H9 (cell line): ENCODE data around the gene WNT3A. TPM values are rescaled to one million over a fixed set of nuclear protein-coding genes. Genes with fewer than 3 reads are reported as not detected.

Experiments
- DNase-seq: peaks from one replicate; pipeline ENCODE4 v3.0.0-alpha.2; 2017
- H2AFZ ChIP-seq: one replicate; pipeline ENCODE4 v1.6.1; 2013; ENCODE audit warnings: mild to moderate bottlenecking, low read length, control low read depth, moderate library complexity
- H2AK5ac ChIP-seq: 2 replicates; pipeline ENCODE4 v1.6.1; 2013; ENCODE audit warnings: low read length, control low read depth, mixed read lengths; ENCODE audit not compliant: insufficient read length
- H2BK120ac ChIP-seq: one replicate; pipeline ENCODE4 v1.6.1; 2013; ENCODE audit warnings: low read depth, mild to moderate bottlenecking, low read length, control low read depth, inconsistent platforms; ENCODE audit not compliant: poor library complexity, severe bottlenecking
- H2BK12ac ChIP-seq: 2 replicates; pipeline ENCODE4 v1.6.1; 2013; ENCODE audit warnings: low read length, control low read depth, mixed read lengths, low read depth; ENCODE audit not compliant: insufficient read length
- H2BK15ac ChIP-seq: 2 replicates; pipeline ENCODE4 v1.6.1; 2013; ENCODE audit warnings: low read depth, low read length, control low read depth
- H2BK20ac ChIP-seq: one replicate; pipeline ENCODE4 v1.6.1; 2013; ENCODE audit warnings: low read depth, mild to moderate bottlenecking, low read length, control low read depth, inconsistent platforms; ENCODE audit not compliant: poor library complexity, severe bottlenecking
- H2BK5ac ChIP-seq: 2 replicates; pipeline ENCODE4 v1.6.1; 2013; ENCODE audit warnings: low read length, control low read depth, mixed read lengths; ENCODE audit not compliant: insufficient read length
- H3K14ac ChIP-seq: 2 replicates; pipeline ENCODE4 v1.6.1; 2013; ENCODE audit warnings: low read length, control low read depth; ENCODE audit not compliant: insufficient read depth
- H3K18ac ChIP-seq: 2 replicates; pipeline ENCODE4 v1.6.1; 2013; ENCODE audit warnings: low read depth, mild to moderate bottlenecking, mixed read lengths, low read length, control low read depth; ENCODE audit not compliant: insufficient read length
- H3K23ac ChIP-seq: 2 replicates; pipeline ENCODE4 v1.6.1; 2013; ENCODE audit warnings: low read length, control low read depth, mixed read lengths, low read depth; ENCODE audit not compliant: insufficient read length
- H3K23me2 ChIP-seq: 2 replicates; pipeline ENCODE4 v1.6.1; 2013; ENCODE audit warnings: low read depth, mild to moderate bottlenecking, mixed read lengths, low read length, control low read depth; ENCODE audit not compliant: insufficient read length, poor library complexity, severe bottlenecking
- H3K27ac ChIP-seq: 2 replicates; pipeline ENCODE4 v1.5.1; 2013; ENCODE audit warnings: low read length, control low read depth, mixed read lengths, low read depth; ENCODE audit not compliant: insufficient read length
- H3K27me3 ChIP-seq: 2 replicates; pipeline ENCODE4 v1.6.1; 2013; ENCODE audit warnings: low read length, control low read depth, inconsistent platforms; ENCODE audit not compliant: insufficient read depth
- H3K4ac ChIP-seq: 2 replicates; pipeline ENCODE4 v1.6.1; 2013; ENCODE audit warnings: low read depth, mild to moderate bottlenecking, control low read depth, inconsistent platforms, low read length, moderate library complexity
- H3K4me1 ChIP-seq: 2 replicates; pipeline ENCODE4 v1.6.1; 2013; ENCODE audit warnings: low read length, control low read depth, inconsistent platforms; ENCODE audit not compliant: insufficient read depth
- H3K4me2 ChIP-seq: 2 replicates; pipeline ENCODE4 v1.6.1; 2013; ENCODE audit warnings: low read length, control low read depth, mixed read lengths; ENCODE audit not compliant: insufficient read length, insufficient read depth
- H3K56ac ChIP-seq: 2 replicates; pipeline ENCODE4 v1.6.1; 2013; ENCODE audit warnings: low read depth, mild to moderate bottlenecking, mixed read lengths, low read length, control low read depth; ENCODE audit not compliant: insufficient read length
- H3K79me1 ChIP-seq: 2 replicates; pipeline ENCODE4 v1.6.1; 2013; ENCODE audit warnings: low read depth, mild to moderate bottlenecking, moderate library complexity, low read length, control low read depth, inconsistent platforms; ENCODE audit not compliant: insufficient read depth, poor library complexity, severe bottlenecking
- H3K79me2 ChIP-seq: 2 replicates; pipeline ENCODE4 v1.6.1; 2013; ENCODE audit warnings: low read length, control low read depth, inconsistent platforms; ENCODE audit not compliant: insufficient read depth
- H3K9ac ChIP-seq: 2 replicates; pipeline ENCODE4 v1.6.1; 2013; ENCODE audit warnings: low read length, control low read depth, mixed read lengths; ENCODE audit not compliant: insufficient read length; ENCODE audit errors: extremely low read depth
- H3K9me3 ChIP-seq: one replicate; pipeline ENCODE4 v1.6.1; 2013; ENCODE audit warnings: low read depth, low read length, inconsistent platforms; ENCODE audit not compliant: control insufficient read depth
- H3T11ph ChIP-seq: one replicate; pipeline ENCODE4 v1.6.1; 2013; ENCODE audit warnings: mild to moderate bottlenecking, low read length, control low read depth, inconsistent platforms
- H4K20me1 ChIP-seq: one replicate; pipeline ENCODE4 v1.6.1; 2013; ENCODE audit not compliant: control insufficient read depth, insufficient read length, insufficient read depth
- H4K5ac ChIP-seq: 2 replicates; pipeline ENCODE4 v1.6.1; 2013; ENCODE audit warnings: low read depth, mild to moderate bottlenecking, mixed read lengths, low read length, control low read depth; ENCODE audit not compliant: insufficient read length
- H4K8ac ChIP-seq: replicated peaks from 2 replicates; pipeline ENCODE4 v1.6.1; 2013; ENCODE audit warnings: low read length, control low read depth, mixed read lengths, low read depth; ENCODE audit not compliant: insufficient read length
- H4K91ac ChIP-seq: 2 replicates; pipeline ENCODE4 v1.6.1; 2013; ENCODE audit warnings: low read depth, mild to moderate bottlenecking, moderate library complexity, mixed read lengths, low read length, control low read depth; ENCODE audit not compliant: insufficient read length
- H3K27ac Mint-ChIP-seq, 3 experiments: 2 replicates in 2 of 3; 3 replicates in 1 of 3; pipeline ENCODE4 v1.8.0; 2020 to 2021; ENCODE audit warnings: mixed read lengths in 3 of 3, mild to moderate bottlenecking in 1 of 3, moderate library complexity in 1 of 3
- H3K27me3 Mint-ChIP-seq: 2 replicates; pipeline ENCODE4 v1.8.0; 2021; ENCODE audit warnings: low read depth, mild to moderate bottlenecking, moderate library complexity, mixed read lengths
- H3K36me3 Mint-ChIP-seq, 3 experiments: 2 replicates in 2 of 3; 3 replicates in 1 of 3; pipeline ENCODE4 v1.8.0; 2020 to 2021; ENCODE audit warnings: low read depth in 3 of 3, mixed read lengths in 3 of 3; ENCODE audit not compliant: insufficient read depth in 1 of 3
- H3K4me1 Mint-ChIP-seq, 2 experiments: 2 replicates each; pipeline ENCODE4 v1.8.0; 2020; ENCODE audit warnings: mixed read lengths in 2 of 2
- H3K4me3 Mint-ChIP-seq, 2 experiments: 2 replicates in 1 of 2; 3 replicates in 1 of 2; pipeline ENCODE4 v1.8.0; 2020 to 2021; ENCODE audit warnings: mild to moderate bottlenecking in 2 of 2, mixed read lengths in 2 of 2, moderate library complexity in 1 of 2
- H3K9me3 Mint-ChIP-seq, 2 experiments: 2 replicates in 1 of 2; 3 replicates in 1 of 2; pipeline ENCODE4 v1.8.0; 2020; ENCODE audit warnings: mild to moderate bottlenecking in 2 of 2, mixed read lengths in 2 of 2, moderate library complexity in 1 of 2
- WGBS: extraction: QIAGEN DNeasy Blood & Tissue Kit; methylation state at CpG from one replicate; pipeline ENCODE4 v1.1.7; 2013; ENCODE audit warnings: missing lambda C conversion rate, low lambda C conversion rate, mixed read lengths; ENCODE audit not compliant: insufficient read length; ENCODE audit errors: extremely low coverage; 5-methylcytosine and 5-hydroxymethylcytosine counted together
- total RNA-seq: library from RNA; stranded (reverse); gene quantifications from 2 replicates; pipeline ENCODE4 v1.2.1, GENCODE V29; 2021
- TF ChIP-seq, protein P1 (sequence below): fragments of 200-600 bp; sonication (generic); conservative IDR thresholded peaks from 3 replicates; pipeline ENCODE4 v1.8.0; 2021; ENCODE audit warnings: antibody characterized with exemption, mild to moderate bottlenecking

Gene WNT3A
- total RNA-seq, 1 experiment from 2014 or later = 0.17 TPM

- Mint-ChIP-seq H3K4me1 (peaks cover 44 to 54% of the 10 kb centered on the region in 2 experiments), H3K9me3 (0 out of 5 replicates have a peak, but pooled peaks cover 0 to 3% of the 10 kb centered on the region in 2 experiments), H3K27ac (peak overlapping the region; percentile 13 to 70 (median 64); a peak in 4 of 7 replicates), H3K27me3 (peaks cover 6% of the 10 kb centered on the region), H3K4me3 (peak overlapping the region; percentile 97 to 99; a peak in 4 of 5 replicates), H3K36me3 (peaks cover 13 to 23% (median 22%) of the 10 kb centered on the region in 3 experiments)
- H2AK5ac ChIP-seq = no peak overlapping the region
- peaks cover 10% of the 10 kb centered on the region for H3K23me2 ChIP-seq
- H3T11ph ChIP-seq = no peak overlapping the region
- H3K27ac ChIP-seq = no peak overlapping the region
- no peak overlapping the region for H2BK12ac ChIP-seq
- WGBS = no CpG with 5 or more reads among the region's 6 CpGs
- no peaks in the 10 kb centered on the region for H3K9me3 ChIP-seq
- H3K23ac ChIP-seq = no peak overlapping the region
- peaks cover 72% of the 10 kb centered on the region for H3K79me2 ChIP-seq
- H3K27me3 ChIP-seq = no peaks in the 10 kb centered on the region
- no peak overlapping the region for H3K56ac ChIP-seq
- H2BK5ac ChIP-seq = no peak overlapping the region
- H3K79me1 ChIP-seq = peaks cover 17% of the 10 kb centered on the region
- no peak overlapping the region for H3K4ac ChIP-seq
- H3K4me2 ChIP-seq = no peak overlapping the region
- TF ChIP-seq, protein P1, sequence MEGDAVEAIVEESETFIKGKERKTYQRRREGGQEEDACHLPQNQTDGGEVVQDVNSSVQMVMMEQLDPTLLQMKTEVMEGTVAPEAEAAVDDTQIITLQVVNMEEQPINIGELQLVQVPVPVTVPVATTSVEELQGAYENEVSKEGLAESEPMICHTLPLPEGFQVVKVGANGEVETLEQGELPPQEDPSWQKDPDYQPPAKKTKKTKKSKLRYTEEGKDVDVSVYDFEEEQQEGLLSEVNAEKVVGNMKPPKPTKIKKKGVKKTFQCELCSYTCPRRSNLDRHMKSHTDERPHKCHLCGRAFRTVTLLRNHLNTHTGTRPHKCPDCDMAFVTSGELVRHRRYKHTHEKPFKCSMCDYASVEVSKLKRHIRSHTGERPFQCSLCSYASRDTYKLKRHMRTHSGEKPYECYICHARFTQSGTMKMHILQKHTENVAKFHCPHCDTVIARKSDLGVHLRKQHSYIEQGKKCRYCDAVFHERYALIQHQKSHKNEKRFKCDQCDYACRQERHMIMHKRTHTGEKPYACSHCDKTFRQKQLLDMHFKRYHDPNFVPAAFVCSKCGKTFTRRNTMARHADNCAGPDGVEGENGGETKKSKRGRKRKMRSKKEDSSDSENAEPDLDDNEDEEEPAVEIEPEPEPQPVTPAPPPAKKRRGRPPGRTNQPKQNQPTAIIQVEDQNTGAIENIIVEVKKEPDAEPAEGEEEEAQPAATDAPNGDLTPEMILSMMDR = no peak
- H4K20me1 ChIP-seq = peaks cover 3% of the 10 kb centered on the region
- no peak overlapping the region for H2BK20ac ChIP-seq
- no peak for DNase-seq
- H2AFZ ChIP-seq = no peak overlapping the region
- no peak overlapping the region for H4K8ac ChIP-seq
- peaks cover 6% of the 10 kb centered on the region for H3K4me1 ChIP-seq
- H4K91ac ChIP-seq = no peak overlapping the region
- H2BK15ac ChIP-seq = no peak overlapping the region
- no peak overlapping the region for H3K18ac ChIP-seq
- no peak overlapping the region for H3K9ac ChIP-seq
- H3K14ac ChIP-seq = no peak overlapping the region
- H2BK120ac ChIP-seq = no peak overlapping the region
- no peak overlapping the region for H4K5ac ChIP-seq
Measured at GRCh38 chr1:228085287-228085951, 78.6 kb downstream of the WNT3A start.
